HAP-1 (cell line): ENCODE data around the gene GXYLT1.

Source experiments
- DNase-seq, 2 experiments: peaks; one replicate each; pipeline ENCODE4 v3.0.0-alpha.2; 2016 to 2020; ENCODE audit warnings: low spot score in 2 of 2
- H3K27me3 ChIP-seq: fragments of 250-450 bp; sonication (Bioruptor Pico); 2 replicates; pipeline ENCODE4 v1.5.1; 2020; ENCODE audit warnings: low read depth, mild to moderate bottlenecking, moderate library complexity
- H3K36me3 ChIP-seq: fragments of 250-450 bp; sonication (Bioruptor Pico); replicated peaks from 2 replicates; pipeline ENCODE4 v1.5.1; 2020; ENCODE audit warnings: mild to moderate bottlenecking
- H3K4me1 ChIP-seq: fragments of 250-450 bp; sonication (Bioruptor Pico); 2 replicates; pipeline ENCODE4 v1.5.1; 2020; ENCODE audit warnings: mild to moderate bottlenecking
- H3K4me3 ChIP-seq: fragments of 250-450 bp; sonication (Bioruptor Pico); 2 replicates; pipeline ENCODE4 v1.5.1; 2020; ENCODE audit warnings: mild to moderate bottlenecking, moderate library complexity
- H3K9me3 ChIP-seq: fragments of 250-450 bp; sonication (Bioruptor Pico); 2 replicates; pipeline ENCODE4 v1.5.1; 2020; ENCODE audit warnings: mild to moderate bottlenecking, moderate library complexity
- in situ Hi-C: fragments of 300-500 bp; cut with MboI; formaldehyde crosslinking; loops from 3 replicates; pipeline ENCODE4 v1.14.3; 2020; ENCODE audit warnings: low sequenced_read_pairs, inconsistent platforms, mixed read lengths

The GXYLT1 gene

GRCh38 chr12:42167711-42168110, 23.0 kb upstream of the GXYLT1 start:
- no peak for DNase-seq
- Histone ChIP-seq H3K4me1 (no peaks in the 10 kb centered on the region), H3K27me3 (no peaks in the 10 kb centered on the region), H3K36me3 (no peaks in the 10 kb centered on the region), H3K4me3 (no peak overlapping the region), H3K9me3 (no peaks in the 10 kb centered on the region)
- in situ Hi-C loops = no loop called here

- H3K4me1 ChIP-seq = no peaks in the 10 kb centered on the region
- in situ Hi-C loops = no loop called here
- no peaks in the 10 kb centered on the region for H3K27me3 ChIP-seq
Measured at GRCh38 chr12:42166501-42166900, 21.8 kb upstream of the GXYLT1 start.

GRCh38 chr12:42163913-42164312, 19.2 kb upstream of the GXYLT1 start:
- H3K27me3 ChIP-seq = no peaks in the 10 kb centered on the region
- no peaks in the 10 kb centered on the region for H3K9me3 ChIP-seq
- DNase-seq = no peak
- peaks cover 11% of the 10 kb centered on the region for H3K36me3 ChIP-seq
- no peaks in the 10 kb centered on the region for H3K4me1 ChIP-seq
- H3K4me3 ChIP-seq = no peak overlapping the region
- in situ Hi-C loops = no loop called here

More at GRCh38 chr12:42166501-42166900, 21.8 kb upstream of the GXYLT1 start:
- Histone ChIP-seq H3K4me3 (no peak overlapping the region), H3K9me3 (no peaks in the 10 kb centered on the region), H3K36me3 (no peaks in the 10 kb centered on the region)
- no peak for DNase-seq

- H3K36me3 ChIP-seq = peaks cover 11% of the 10 kb centered on the region
- in situ Hi-C loops = no loop called here
- DNase-seq = no peak
Measured at GRCh38 chr12:42162965-42163364, 18.3 kb upstream of the GXYLT1 start.

GRCh38 chr12:42162193-42162592, 17.5 kb upstream of the GXYLT1 start:
- H3K4me3 ChIP-seq = no peak overlapping the region
- no peaks in the 10 kb centered on the region for H3K4me1 ChIP-seq
- no peaks in the 10 kb centered on the region for H3K9me3 ChIP-seq
- in situ Hi-C loops = no loop called here
- DNase-seq = no peak
- peaks cover 11% of the 10 kb centered on the region for H3K36me3 ChIP-seq
- no peaks in the 10 kb centered on the region for H3K27me3 ChIP-seq

More at GRCh38 chr12:42162965-42163364, 18.3 kb upstream of the GXYLT1 start:
- Histone ChIP-seq H3K27me3 (no peaks in the 10 kb centered on the region), H3K9me3 (no peaks in the 10 kb centered on the region), H3K4me1 (no peaks in the 10 kb centered on the region), H3K4me3 (no peak overlapping the region)

- DNase-seq = no peak
- Histone ChIP-seq H3K36me3 (peaks cover 11% of the 10 kb centered on the region), H3K9me3 (no peaks in the 10 kb centered on the region), H3K27me3 (no peaks in the 10 kb centered on the region), H3K4me3 (no peak overlapping the region), H3K4me1 (no peaks in the 10 kb centered on the region)
- in situ Hi-C loops = no loop called here
Measured at GRCh38 chr12:42161529-42161928, 16.9 kb upstream of the GXYLT1 start.

- H3K36me3 ChIP-seq = peaks cover 11% of the 10 kb centered on the region
- H3K4me1 ChIP-seq = no peaks in the 10 kb centered on the region
- H3K27me3 ChIP-seq = no peaks in the 10 kb centered on the region
- DNase-seq = no peak
- no peaks in the 10 kb centered on the region for H3K9me3 ChIP-seq
- in situ Hi-C loops = no loop called here
- H3K4me3 ChIP-seq = no peak overlapping the region
Measured at GRCh38 chr12:42156232-42156631, 11.6 kb upstream of the GXYLT1 start.

- in situ Hi-C loops = loop anchor here (5.0 to 25.0 kb wide), 2 partner anchors 87 to 417 kb away; no protein-coding TSS in a partner anchor
Measured at GRCh38 chr12:42145552-42146215, 1.0 kb upstream of the GXYLT1 start.

GRCh38 chr12:42145197-42145549, 499 bp upstream of the GXYLT1 start:
- Histone ChIP-seq H3K4me1 (peaks cover 21% of the 10 kb centered on the region), H3K4me3 (peak overlapping the region; percentile 56), H3K27me3 (no peaks in the 10 kb centered on the region), H3K9me3 (no peaks in the 10 kb centered on the region), H3K36me3 (no peaks in the 10 kb centered on the region)
- in situ Hi-C loops = loop anchor here (5.0 to 25.0 kb wide), 2 partner anchors 87 to 417 kb away; no protein-coding TSS in a partner anchor
- DNase-seq = no peak

More at GRCh38 chr12:42145552-42146215, 1.0 kb upstream of the GXYLT1 start:
- Histone ChIP-seq H3K4me1 (peaks cover 21% of the 10 kb centered on the region), H3K9me3 (no peaks in the 10 kb centered on the region), H3K36me3 (no peaks in the 10 kb centered on the region), H3K4me3 (no peak overlapping the region), H3K27me3 (no peaks in the 10 kb centered on the region)
- DNase-seq = peak; percentile 29 to 39

GRCh38 chr12:42144158-42144407, 591 bp downstream of the GXYLT1 start:
- peak overlapping the region; percentile 56 for H3K4me3 ChIP-seq
- DNase-seq = peak in 1 of 2 experiments; percentile 43
- no peaks in the 10 kb centered on the region for H3K9me3 ChIP-seq
- H3K36me3 ChIP-seq = no peaks in the 10 kb centered on the region
- H3K4me1 ChIP-seq = peaks cover 21% of the 10 kb centered on the region
- no peaks in the 10 kb centered on the region for H3K27me3 ChIP-seq
- in situ Hi-C loops = loop anchor here (25.0 kb wide), 1 partner anchor 418 kb away; no protein-coding TSS in a partner anchor

- H3K4me3 ChIP-seq = peak overlapping the region; percentile 56
- no peaks in the 10 kb centered on the region for H3K27me3 ChIP-seq
- H3K9me3 ChIP-seq = no peaks in the 10 kb centered on the region
- peak; percentile 16 to 24 for DNase-seq
- in situ Hi-C loops = loop anchor here (25.0 kb wide), 1 partner anchor 419 kb away; no protein-coding TSS in a partner anchor
- no peaks in the 10 kb centered on the region for H3K36me3 ChIP-seq
- peaks cover 21% of the 10 kb centered on the region for H3K4me1 ChIP-seq
Measured at GRCh38 chr12:42143452-42144157, 1.1 kb downstream of the GXYLT1 start.

- in situ Hi-C loops = loop anchor here (25.0 kb wide), 1 partner anchor 420 kb away; no protein-coding TSS in a partner anchor
- Histone ChIP-seq H3K9me3 (no peaks in the 10 kb centered on the region), H3K4me3 (no peak overlapping the region), H3K4me1 (peaks cover 21% of the 10 kb centered on the region), H3K27me3 (no peaks in the 10 kb centered on the region), H3K36me3 (no peaks in the 10 kb centered on the region)
- no peak for DNase-seq
Measured at GRCh38 chr12:42141981-42142606, 2.6 kb downstream of the GXYLT1 start.

- Histone ChIP-seq H3K9me3 (peaks cover 3% of the 10 kb centered on the region; the same call in 1 of the 2 replicates), H3K4me3 (no peak overlapping the region), H3K27me3 (no peaks in the 10 kb centered on the region), H3K4me1 (peaks cover 19% of the 10 kb centered on the region), H3K36me3 (no peaks in the 10 kb centered on the region)
- no peak for DNase-seq
- in situ Hi-C loops = loop anchor here (25.0 kb wide), 1 partner anchor 421 kb away; no protein-coding TSS in a partner anchor
Measured at GRCh38 chr12:42140901-42141300, 3.8 kb downstream of the GXYLT1 start.
